ENCODE measurements around the gene ZNF385B.

DNA sequence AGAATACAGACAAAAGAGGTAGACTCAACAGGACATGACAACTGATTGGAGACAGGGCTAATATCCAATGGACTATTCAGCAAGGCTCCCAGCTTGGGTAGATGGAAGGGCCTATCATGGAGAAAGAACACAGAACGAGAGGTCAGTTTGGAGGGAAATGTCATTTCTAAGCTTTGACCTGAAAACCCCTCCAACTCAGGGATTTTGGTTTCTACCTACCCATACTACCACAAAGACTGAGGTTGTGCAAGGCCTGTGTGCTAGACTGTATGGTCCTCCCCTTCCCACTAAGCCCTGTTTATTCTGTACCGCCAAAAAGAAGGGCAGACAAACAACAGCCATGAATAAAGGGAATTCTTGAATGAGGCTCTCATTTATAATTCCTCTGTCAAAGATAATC is 288.9 kb downstream of the ZNF385B start:
- TF ChIP-seq, protein P1, sequence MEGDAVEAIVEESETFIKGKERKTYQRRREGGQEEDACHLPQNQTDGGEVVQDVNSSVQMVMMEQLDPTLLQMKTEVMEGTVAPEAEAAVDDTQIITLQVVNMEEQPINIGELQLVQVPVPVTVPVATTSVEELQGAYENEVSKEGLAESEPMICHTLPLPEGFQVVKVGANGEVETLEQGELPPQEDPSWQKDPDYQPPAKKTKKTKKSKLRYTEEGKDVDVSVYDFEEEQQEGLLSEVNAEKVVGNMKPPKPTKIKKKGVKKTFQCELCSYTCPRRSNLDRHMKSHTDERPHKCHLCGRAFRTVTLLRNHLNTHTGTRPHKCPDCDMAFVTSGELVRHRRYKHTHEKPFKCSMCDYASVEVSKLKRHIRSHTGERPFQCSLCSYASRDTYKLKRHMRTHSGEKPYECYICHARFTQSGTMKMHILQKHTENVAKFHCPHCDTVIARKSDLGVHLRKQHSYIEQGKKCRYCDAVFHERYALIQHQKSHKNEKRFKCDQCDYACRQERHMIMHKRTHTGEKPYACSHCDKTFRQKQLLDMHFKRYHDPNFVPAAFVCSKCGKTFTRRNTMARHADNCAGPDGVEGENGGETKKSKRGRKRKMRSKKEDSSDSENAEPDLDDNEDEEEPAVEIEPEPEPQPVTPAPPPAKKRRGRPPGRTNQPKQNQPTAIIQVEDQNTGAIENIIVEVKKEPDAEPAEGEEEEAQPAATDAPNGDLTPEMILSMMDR (IDR thresholded peaks at IDR 0.05; ENCODE audit: insufficient read depth, low read length, poor library complexity, severe bottlenecking) = no peak
- no peak for TF ChIP-seq EZH2phosphoT487 (conservative IDR thresholded peaks at IDR 0.05; ENCODE audit: low read length)
